Activated CD8-positive, alpha-beta T cell treated with anti-CD3 and anti-CD28 coated beads, Interleukin-2, amount 10 ng/mL, durations not matched to agents 7 days and 5 days (primary cell): Measurements from ENCODE around the gene ALCAM. TPM values are rescaled to one million over a fixed set of nuclear protein-coding genes. Genes with fewer than 3 reads are reported as not detected.
A peak's percentile ranks its signal among the peaks of the same experiment; 100 is the strongest.

Source experiments
- ATAC-seq: fragments of 150-1000 bp; cut with Tn5 transposase; one replicate; pipeline ENCODE4 v1.10.0; 2021; ENCODE audit warnings: moderate library complexity
- CTCF ChIA-PET: fragments of 350-600 bp; sonication (Branson Sonifier 250); formaldehyde crosslinking; loops from one replicate; lab custom pipeline; 2021; ENCODE audit warnings: antibody characterized with exemption; lab: Charles Lee
- POLR2A ChIA-PET: fragments of 350-600 bp; sonication (Branson Sonifier 250); formaldehyde crosslinking; loops from one replicate; lab custom pipeline; 2021; ENCODE audit warnings: antibody characterized with exemption; lab: Charles Lee
- DNase-seq: peaks from one replicate; pipeline ENCODE4 v3.0.0-alpha.2; 2020
- H3K27ac Mint-ChIP-seq: one replicate; pipeline ENCODE4 v1.8.0; 2021; ENCODE audit warnings: mild to moderate bottlenecking, mixed read lengths
- H3K27me3 Mint-ChIP-seq: one replicate; pipeline ENCODE4 v1.8.0; 2021; ENCODE audit warnings: low read depth, mixed read lengths
- H3K36me3 Mint-ChIP-seq: one replicate; pipeline ENCODE4 v1.8.0; 2021; ENCODE audit warnings: low read depth, mixed read lengths
- H3K4me1 Mint-ChIP-seq: one replicate; pipeline ENCODE4 v1.8.0; 2021; ENCODE audit warnings: low read depth, mixed read lengths
- H3K4me3 Mint-ChIP-seq: one replicate; pipeline ENCODE4 v1.8.0; 2021; ENCODE audit warnings: mild to moderate bottlenecking, mixed read lengths
- H3K9me3 Mint-ChIP-seq: one replicate; pipeline ENCODE4 v1.8.0; 2022; ENCODE audit warnings: mixed read lengths; ENCODE audit not compliant: insufficient read depth
- total RNA-seq, 2 experiments: library from RNA; stranded (reverse); gene quantifications; one replicate each; pipeline ENCODE4 v1.2.3, GENCODE V29; 2021

Gene ALCAM
- total RNA-seq, 2 experiments from 2014 or later, result 5.1 to 5.4 TPM

GRCh38 chr3:105360003-105360402 is 6.7 kb upstream of the ALCAM start:
- no peak for ATAC-seq
- Mint-ChIP-seq H3K36me3 (no peaks in the 10 kb centered on the region), H3K27me3 (peaks cover 30% of the 10 kb centered on the region), H3K9me3 (no peaks in the 10 kb centered on the region), H3K4me1 (peaks cover 3% of the 10 kb centered on the region), H3K27ac (no peak overlapping the region), H3K4me3 (no peak overlapping the region)
- CTCF ChIA-PET, result no interaction called here
- no peak for DNase-seq
- POLR2A ChIA-PET, result no interaction called here

DNA sequence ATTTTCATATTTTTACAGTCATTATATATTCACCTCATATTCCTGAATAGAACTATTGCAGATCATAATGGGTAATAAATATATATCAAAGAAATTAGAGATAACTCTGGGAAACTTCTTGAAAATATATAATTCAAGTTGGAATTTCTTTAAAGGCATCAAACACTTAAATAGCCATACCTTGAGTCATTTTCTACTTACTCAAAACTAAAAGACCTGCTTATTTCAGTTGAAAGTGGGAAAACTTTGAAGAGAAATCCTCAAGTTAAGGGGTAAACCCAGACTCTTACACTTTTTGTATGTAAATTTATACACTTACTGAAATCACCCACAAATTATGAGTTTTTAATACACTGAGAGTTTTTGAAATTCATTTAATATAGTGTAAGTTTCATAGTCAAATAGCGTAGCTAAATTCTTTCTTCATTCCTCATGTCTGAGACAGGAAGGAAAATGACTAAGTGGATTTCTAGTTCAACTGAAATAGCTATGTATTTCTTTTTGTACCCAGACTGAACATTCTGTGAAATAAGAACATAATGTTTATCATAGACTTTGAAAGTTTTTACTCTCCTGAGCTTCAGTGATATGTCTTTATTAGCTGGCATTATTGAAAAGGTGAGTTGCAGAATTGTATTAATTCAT is 4.6 kb upstream of the ALCAM start:
- no peaks in the 10 kb centered on the region for H3K36me3 Mint-ChIP-seq
- POLR2A ChIA-PET, result no interaction called here

DNA sequence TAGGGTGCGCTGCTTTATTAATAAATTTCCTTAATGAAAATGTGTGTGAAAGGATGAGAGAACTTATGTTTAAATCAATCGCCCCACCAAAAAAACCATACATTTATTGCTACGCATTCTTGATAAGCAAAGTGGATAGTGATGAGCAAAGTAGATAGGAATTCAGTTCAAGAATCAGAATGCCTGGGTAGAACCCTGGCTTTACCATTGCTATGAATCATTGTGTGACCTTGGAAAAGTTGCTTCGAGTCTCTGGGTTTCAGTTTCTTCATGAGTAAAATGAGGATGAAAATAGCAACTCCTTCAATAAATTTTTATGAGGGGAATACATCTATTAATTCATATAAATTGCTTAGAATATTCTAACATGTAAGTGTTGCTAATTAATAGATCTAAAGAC is 2.6 kb upstream of the ALCAM start:
- CTCF ChIA-PET, result interaction anchor here (1.0 kb wide), 1 partner anchor 154 kb away, joined by 3 read pairs; no protein-coding TSS in a partner anchor
- POLR2A ChIA-PET, result no interaction called here
- ATAC-seq (no peak), DNase-seq (no peak)
- Mint-ChIP-seq H3K4me1 (peaks cover 29% of the 10 kb centered on the region), H3K27ac (no peak overlapping the region), H3K36me3 (no peaks in the 10 kb centered on the region), H3K27me3 (peaks cover 34% of the 10 kb centered on the region), H3K4me3 (no peak overlapping the region), H3K9me3 (no peaks in the 10 kb centered on the region)

More for the DNA sequence above, 4.6 kb upstream of the ALCAM start:
- H3K4me3 Mint-ChIP-seq, result no peak overlapping the region
- no peaks in the 10 kb centered on the region for H3K9me3 Mint-ChIP-seq
- H3K4me1 Mint-ChIP-seq, result peaks cover 19% of the 10 kb centered on the region
- DNase-seq (no peak), ATAC-seq (no peak)
- H3K27me3 Mint-ChIP-seq, result peaks cover 36% of the 10 kb centered on the region
- CTCF ChIA-PET, result no interaction called here
- no peak overlapping the region for H3K27ac Mint-ChIP-seq

GRCh38 chr3:105365081-105365390 is 1.7 kb upstream of the ALCAM start:
- no peaks in the 10 kb centered on the region for H3K36me3 Mint-ChIP-seq
- H3K27ac Mint-ChIP-seq, result no peak overlapping the region
- peaks cover 34% of the 10 kb centered on the region for H3K27me3 Mint-ChIP-seq
- no peak for DNase-seq
- POLR2A ChIA-PET, result no interaction called here
- peaks cover 32% of the 10 kb centered on the region for H3K4me1 Mint-ChIP-seq
- H3K4me3 Mint-ChIP-seq, result peak overlapping the region; percentile 23
- CTCF ChIA-PET, result interaction anchor here (1.0 kb wide), 1 partner anchor 153 kb away, joined by 3 read pairs; no protein-coding TSS in a partner anchor
- no peak for ATAC-seq
- no peaks in the 10 kb centered on the region for H3K9me3 Mint-ChIP-seq

- ATAC-seq, result no peak
- Mint-ChIP-seq H3K4me1 (peaks cover 37% of the 10 kb centered on the region), H3K27ac (peak overlapping the region; percentile 77), H3K9me3 (no peaks in the 10 kb centered on the region), H3K4me3 (peak overlapping the region; percentile 92), H3K27me3 (peaks cover 34% of the 10 kb centered on the region), H3K36me3 (no peaks in the 10 kb centered on the region)
- DNase-seq, result no peak
- POLR2A ChIA-PET, result no interaction called here
- CTCF ChIA-PET, result interaction anchor here (1.0 to 1.1 kb wide), 2 partner anchors 152 to 769 kb away, joined by 3 read pairs; no protein-coding TSS in a partner anchor
Measured at GRCh38 chr3:105365391-105366325, 1.1 kb upstream of the ALCAM start.

GRCh38 chr3:105367063-105367405 is 325 bp downstream of the ALCAM start:
- peak overlapping the region; percentile 92 for H3K4me3 Mint-ChIP-seq
- peaks cover 37% of the 10 kb centered on the region for H3K4me1 Mint-ChIP-seq
- ATAC-seq (peak; percentile 34), DNase-seq (peak; percentile 46)
- no peaks in the 10 kb centered on the region for H3K9me3 Mint-ChIP-seq
- ChIA-PET POLR2A (interaction anchor here (0.9 kb wide), 1 partner anchor 810 kb away, joined by 3 read pairs; no protein-coding TSS in a partner anchor), CTCF (interaction anchor here (0.9 to 1.1 kb wide), 3 partner anchors 8 to 804 kb away, joined by 3 read pairs; no protein-coding TSS in a partner anchor)
- peaks cover 30% of the 10 kb centered on the region for H3K27me3 Mint-ChIP-seq
- H3K36me3 Mint-ChIP-seq, result no peaks in the 10 kb centered on the region
- peak overlapping the region; percentile 77 for H3K27ac Mint-ChIP-seq

DNA sequence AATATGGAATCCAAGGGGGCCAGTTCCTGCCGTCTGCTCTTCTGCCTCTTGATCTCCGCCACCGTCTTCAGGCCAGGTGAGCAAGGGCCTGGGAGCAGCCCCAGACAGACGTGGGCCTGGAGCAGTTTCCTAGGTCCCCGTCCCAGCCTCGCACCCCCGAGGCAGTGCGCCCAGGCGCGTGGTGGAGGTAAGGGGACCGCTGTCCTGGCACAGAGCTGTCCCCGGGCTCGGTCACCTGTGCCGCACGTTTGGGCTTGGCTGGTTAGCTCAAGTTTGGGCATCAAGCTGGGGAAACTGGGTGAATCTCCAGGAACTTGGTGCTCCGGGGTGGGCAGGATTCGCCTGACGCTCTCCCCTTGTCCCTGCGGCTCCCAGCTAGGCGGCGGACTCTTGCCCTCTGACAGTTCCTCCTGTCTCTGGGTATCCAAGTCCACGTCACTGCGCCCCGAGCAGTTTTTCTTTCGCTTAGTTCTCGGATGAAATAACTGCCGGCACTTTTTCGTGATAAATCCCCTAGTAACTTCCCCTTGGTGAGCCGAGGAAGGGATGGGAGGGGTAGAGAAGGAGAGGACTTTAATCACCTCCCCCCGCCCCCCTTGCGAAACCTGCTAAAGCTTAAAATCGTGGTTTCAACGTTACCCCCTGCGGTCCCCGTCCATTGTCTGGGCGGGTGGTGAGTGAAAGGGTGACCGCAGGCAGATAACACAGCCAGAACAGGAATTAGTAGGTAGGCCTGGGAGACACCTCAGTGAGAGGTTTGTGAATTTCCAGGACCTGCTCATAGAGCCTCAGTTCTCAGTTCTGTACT is 901 bp downstream of the ALCAM start:
- peak; percentile 10 for ATAC-seq
- CTCF ChIA-PET, result interaction anchor here (1.1 to 2.8 kb wide), 4 partner anchors 13 to 804 kb away, joined by 3 to 12 read pairs (median 7); no protein-coding TSS in a partner anchor

DNA sequence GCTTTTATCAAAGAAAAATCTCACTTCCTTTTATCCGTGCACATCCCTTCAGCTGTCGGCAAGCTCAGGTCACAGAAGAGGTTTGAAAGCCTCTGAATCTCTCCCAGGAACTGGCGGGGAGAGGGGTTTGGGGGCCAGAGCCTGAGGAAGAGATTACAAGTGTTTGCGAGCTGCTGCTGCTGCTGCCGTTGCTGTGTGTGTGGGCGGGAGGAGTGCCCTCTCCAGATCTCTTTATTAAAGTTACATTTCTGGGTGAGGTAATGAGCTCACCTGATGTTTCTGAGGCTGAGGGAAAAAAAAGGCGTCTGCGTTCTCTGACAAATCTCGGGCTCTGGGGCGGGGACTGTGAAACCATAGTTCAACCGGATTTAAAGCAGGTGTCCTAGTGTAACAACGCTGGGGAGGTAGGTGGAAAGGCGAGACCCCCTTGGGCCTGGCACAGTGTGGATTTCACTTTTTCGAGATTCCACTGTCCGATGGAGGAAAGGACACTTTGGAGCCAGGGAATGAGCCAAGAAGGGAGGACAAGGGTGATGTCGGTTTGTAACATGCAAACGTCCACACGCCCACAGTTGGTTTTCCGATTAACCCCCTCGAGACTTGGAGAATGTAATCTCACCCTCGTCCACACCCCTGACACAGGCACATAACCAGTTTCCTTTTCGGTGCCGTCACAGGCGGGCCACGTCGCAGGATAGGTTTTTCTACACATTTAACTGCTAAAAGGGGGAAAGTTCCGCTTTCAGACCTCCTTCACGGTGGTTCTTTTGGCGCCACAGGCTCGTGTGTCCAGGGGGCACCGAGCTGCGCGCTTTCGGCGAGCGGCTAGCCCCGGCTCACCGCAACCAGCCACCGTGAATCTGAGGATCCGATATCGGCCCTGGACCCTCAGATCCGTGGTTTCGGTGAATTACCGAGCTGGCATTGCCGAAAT is 2.1 kb downstream of the ALCAM start:
- POLR2A ChIA-PET, result interaction anchor here (0.5 to 1.6 kb wide), 3 partner anchors 10 to 387 kb away, joined by 3 read pairs; no protein-coding TSS in a partner anchor
- DNase-seq (peak; percentile 83), ATAC-seq (peak; percentile 47)
- CTCF ChIA-PET, result interaction anchor here (0.5 to 2.8 kb wide), 8 partner anchors 10 to 1459 kb away, joined by 3 to 12 read pairs (median 4); no protein-coding TSS in a partner anchor
- Mint-ChIP-seq H3K27ac (peak overlapping the region; percentile 95), H3K4me3 (peak overlapping the region; percentile 92), H3K9me3 (no peaks in the 10 kb centered on the region), H3K27me3 (peaks cover 23% of the 10 kb centered on the region), H3K36me3 (no peaks in the 10 kb centered on the region), H3K4me1 (peaks cover 37% of the 10 kb centered on the region)

More for the DNA sequence above, 901 bp downstream of the ALCAM start:
- POLR2A ChIA-PET, result interaction anchor here (0.6 to 1.6 kb wide), 4 partner anchors 8 to 809 kb away, joined by 3 to 4 read pairs (median 3); no protein-coding TSS in a partner anchor
- DNase-seq, result peak; percentile 70
- H3K36me3 Mint-ChIP-seq, result no peaks in the 10 kb centered on the region
- peaks cover 37% of the 10 kb centered on the region for H3K4me1 Mint-ChIP-seq
- peak overlapping the region; percentile 95 for H3K27ac Mint-ChIP-seq
- peaks cover 30% of the 10 kb centered on the region for H3K27me3 Mint-ChIP-seq
- H3K9me3 Mint-ChIP-seq, result no peaks in the 10 kb centered on the region
- peak overlapping the region; percentile 92 for H3K4me3 Mint-ChIP-seq

DNA sequence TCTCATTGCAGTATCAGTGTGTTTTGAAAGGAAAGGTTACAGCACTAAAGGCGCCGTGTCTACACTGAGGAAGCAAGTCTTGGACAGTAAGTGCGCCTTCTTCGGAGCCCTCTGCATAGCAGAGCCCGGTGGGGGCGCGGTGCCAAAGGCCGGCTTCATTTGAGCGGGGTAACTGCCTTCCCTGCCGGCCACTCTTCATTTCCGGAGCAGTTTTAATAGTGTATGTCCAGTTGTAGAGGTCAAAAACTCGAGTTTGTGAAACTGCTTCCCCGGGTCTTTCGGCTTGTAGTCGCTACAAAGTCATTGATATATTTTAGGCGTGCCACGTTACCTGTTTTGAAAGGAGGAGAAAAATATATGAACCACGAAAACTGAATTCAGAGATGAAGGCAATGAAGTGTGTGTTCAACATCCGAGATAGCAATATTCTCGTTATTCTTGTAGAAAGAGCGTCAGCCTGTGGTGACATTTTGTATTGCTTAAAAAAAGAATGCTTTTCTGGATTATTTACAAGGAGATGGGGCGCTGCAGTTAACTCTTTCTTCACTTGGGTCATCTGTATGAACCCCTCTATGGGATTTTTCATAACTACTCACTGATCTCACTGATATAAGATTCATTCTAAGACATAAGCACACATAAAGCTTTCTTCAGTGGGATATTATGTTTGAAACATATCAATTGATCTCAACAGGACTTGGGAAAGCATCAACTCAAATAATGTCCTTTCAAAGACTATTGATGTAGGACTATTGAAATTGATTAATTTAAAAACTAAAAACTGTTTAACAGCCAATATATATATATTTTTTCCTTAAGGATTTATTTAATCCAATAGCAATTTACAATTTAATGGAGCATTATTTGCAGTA is 3.0 kb downstream of the ALCAM start:
- Mint-ChIP-seq H3K27ac (peak overlapping the region; percentile 95), H3K9me3 (no peaks in the 10 kb centered on the region), H3K36me3 (no peaks in the 10 kb centered on the region), H3K4me3 (peak overlapping the region; percentile 92), H3K27me3 (peaks cover 17% of the 10 kb centered on the region), H3K4me1 (peaks cover 37% of the 10 kb centered on the region)
- CTCF ChIA-PET, result interaction anchor here (0.5 to 2.8 kb wide), 6 partner anchors 10 to 1239 kb away, joined by 3 to 12 read pairs (median 4); no protein-coding TSS in a partner anchor
- POLR2A ChIA-PET, result interaction anchor here (0.5 to 0.7 kb wide), 2 partner anchors 805 to 1255 kb away, joined by 3 read pairs; no protein-coding TSS in a partner anchor
- ATAC-seq (peak; percentile 27), DNase-seq (peak; percentile 56)
